ENCODE data around the gene ARMC7. TPM values are rescaled to one million over a fixed set of nuclear protein-coding genes. Genes with fewer than 3 reads are reported as not detected.

The ARMC7 gene
- total RNA-seq, 1 donor from 2014 or later, result 1.0 TPM

DNA sequence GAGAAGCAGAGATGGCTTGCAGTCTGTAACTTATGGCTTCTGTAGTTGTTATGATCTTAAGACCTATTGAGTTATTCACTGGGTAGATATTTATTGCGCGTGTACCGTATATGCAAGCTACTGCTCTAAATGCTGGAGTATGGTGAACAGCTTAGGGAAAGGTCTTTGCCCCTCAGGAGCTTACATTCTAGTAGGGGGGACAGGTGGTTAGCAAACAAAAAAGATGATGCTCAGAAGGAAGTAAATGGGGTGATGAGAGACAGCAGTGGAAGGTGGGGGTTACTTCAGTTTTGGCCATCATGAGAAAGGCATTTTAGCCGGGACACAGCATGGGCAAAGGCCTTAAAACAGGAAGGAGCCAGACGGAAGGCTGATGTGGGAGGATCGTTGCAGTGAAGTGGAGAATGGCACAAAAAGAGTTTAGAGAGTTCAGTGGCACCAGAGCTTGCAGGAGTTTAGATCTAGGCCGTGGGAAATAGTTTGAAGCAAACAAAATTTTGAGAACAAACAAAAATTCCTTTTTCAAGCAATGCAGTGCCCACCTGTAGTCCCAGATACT is 2.1 kb downstream of the ARMC7 start:
- Histone ChIP-seq H3K9me3 (ENCODE audit: control insufficient read depth in 3 of 3, low read length in 3 of 3) (no peaks in the 10 kb centered on the region), H3K9ac (ENCODE audit: low read depth in 1 of 3, low read length in 3 of 3) (no peak overlapping the region), H3K27ac (ENCODE audit: low read depth, low read length) (no peak overlapping the region), H3K36me3 (ENCODE audit: control insufficient read depth in 3 of 3, insufficient read depth in 3 of 3, low read length in 3 of 3) (peaks cover 3 to 5% (median 3%) of the 10 kb centered on the region in 3 donors), H3K27me3 (ENCODE audit: control insufficient read depth in 3 of 3, insufficient read depth in 3 of 3, low read length in 3 of 3) (no peaks in the 10 kb centered on the region), H3K4me1 (ENCODE audit: control insufficient read depth in 3 of 3, insufficient read depth in 3 of 3, low read length in 3 of 3) (peaks cover 25 to 30% (median 27%) of the 10 kb centered on the region in 3 donors), H3K4me3 (ENCODE audit: low read length in 3 of 3) (no peak overlapping the region)

DNA sequence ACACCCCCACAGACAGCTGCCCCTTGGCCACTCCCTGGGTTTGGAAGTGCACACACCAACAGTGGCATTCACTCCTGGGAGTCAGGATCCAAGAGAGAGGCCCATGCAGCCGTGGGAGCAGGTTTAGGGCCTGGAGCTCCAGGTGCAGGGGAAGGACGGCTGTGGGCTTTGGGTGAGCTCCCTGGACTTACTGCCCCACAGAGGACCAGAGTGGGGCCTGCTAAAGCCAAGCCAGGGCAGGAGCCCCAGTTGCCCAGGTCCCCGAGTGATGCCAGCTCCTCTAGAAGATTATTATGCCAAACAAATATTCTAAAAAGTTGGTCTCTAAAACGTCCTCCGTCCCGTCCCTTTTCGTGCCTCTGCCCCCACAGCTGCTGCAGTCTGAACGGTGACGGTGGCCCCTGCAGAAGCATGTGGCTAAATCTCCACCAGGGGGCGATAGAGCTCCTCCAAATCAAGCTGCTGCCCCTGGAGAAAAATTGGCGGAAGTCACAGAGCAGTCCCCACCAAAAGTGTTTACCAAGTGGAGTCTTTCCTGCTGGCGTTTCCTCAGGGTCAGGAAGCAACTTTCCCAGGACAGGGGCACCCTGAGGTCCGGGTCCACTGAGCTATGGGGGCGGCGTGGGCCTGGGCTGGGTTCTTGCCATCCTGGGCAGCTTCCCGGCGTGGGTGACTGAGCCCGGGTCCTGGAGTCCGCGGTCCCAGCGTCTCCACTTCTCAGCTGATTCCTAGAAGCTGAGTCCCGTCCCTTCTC is 4.2 kb downstream of the ARMC7 start:
- Histone ChIP-seq H3K27me3 (ENCODE audit: control insufficient read depth in 3 of 3, insufficient read depth in 3 of 3, low read length in 3 of 3) (no peaks in the 10 kb centered on the region), H3K4me1 (ENCODE audit: control insufficient read depth in 3 of 3, insufficient read depth in 3 of 3, low read length in 3 of 3) (peaks cover 23 to 29% (median 26%) of the 10 kb centered on the region in 3 donors), H3K27ac (ENCODE audit: low read depth, low read length) (peak overlapping the region; percentile 59), H3K9me3 (ENCODE audit: control insufficient read depth in 3 of 3, low read length in 3 of 3) (no peaks in the 10 kb centered on the region), H3K9ac (ENCODE audit: low read depth in 1 of 3, low read length in 3 of 3) (peak overlapping the region; percentile 58 to 89 (median 84)), H3K4me3 (ENCODE audit: low read length in 3 of 3) (peak overlapping the region; percentile 70 to 83 (median 81)), H3K36me3 (ENCODE audit: control insufficient read depth in 3 of 3, insufficient read depth in 3 of 3, low read length in 3 of 3) (peaks cover 3 to 6% (median 3%) of the 10 kb centered on the region in 3 donors)

DNA sequence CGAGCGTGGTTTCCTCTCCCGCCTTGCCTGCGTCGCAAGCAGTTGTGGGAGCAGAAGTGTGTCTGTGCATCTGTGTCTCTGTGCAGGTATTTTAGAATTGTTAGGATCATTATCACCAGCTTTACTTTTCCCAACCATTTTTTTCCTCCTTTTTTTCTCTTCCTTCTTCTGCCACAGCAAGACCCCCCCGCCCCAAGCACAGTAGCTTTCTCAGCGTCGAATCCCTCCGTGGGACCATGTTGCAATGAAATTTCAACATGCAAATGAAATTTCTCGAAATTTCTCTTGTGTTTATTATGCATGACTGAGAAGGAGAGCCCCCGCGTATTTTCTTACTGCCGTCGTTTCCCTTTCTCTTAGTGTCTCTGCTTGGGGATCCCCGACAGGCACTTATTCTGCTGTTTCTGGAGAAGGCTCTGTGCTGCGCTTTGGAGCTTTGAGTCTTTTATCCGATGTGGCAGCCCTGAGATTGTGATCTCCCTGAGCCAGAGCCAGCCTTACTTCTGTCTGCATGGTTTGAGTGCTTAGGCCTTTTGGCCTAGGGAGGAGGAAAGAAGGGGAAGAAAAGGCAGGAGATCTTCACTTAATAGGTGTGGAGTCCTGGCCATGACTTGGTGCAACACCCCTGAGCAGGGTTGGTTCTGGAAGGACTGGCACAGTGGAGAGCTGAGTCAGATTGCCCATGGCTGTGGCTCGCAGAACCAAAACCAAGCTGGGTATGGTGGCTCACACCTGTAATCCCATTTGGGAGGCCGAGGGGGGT is 5.0 kb downstream of the ARMC7 start:
- H3K4me3 ChIP-seq (ENCODE audit: low read length in 3 of 3), result peak overlapping the region; percentile 70 to 83 (median 81)
- peak overlapping the region; percentile 58 to 89 (median 84) for H3K9ac ChIP-seq (ENCODE audit: low read depth in 1 of 3, low read length in 3 of 3)
- H3K36me3 ChIP-seq (ENCODE audit: control insufficient read depth in 3 of 3, insufficient read depth in 3 of 3, low read length in 3 of 3), result peaks cover 3 to 6% (median 3%) of the 10 kb centered on the region in 3 donors
- peaks cover 17 to 22% (median 20%) of the 10 kb centered on the region in 3 donors for H3K4me1 ChIP-seq (ENCODE audit: control insufficient read depth in 3 of 3, insufficient read depth in 3 of 3, low read length in 3 of 3)
- no peaks in the 10 kb centered on the region for H3K27me3 ChIP-seq (ENCODE audit: control insufficient read depth in 3 of 3, insufficient read depth in 3 of 3, low read length in 3 of 3)
- H3K9me3 ChIP-seq (ENCODE audit: control insufficient read depth in 3 of 3, low read length in 3 of 3), result no peaks in the 10 kb centered on the region
- peak overlapping the region; percentile 59 for H3K27ac ChIP-seq (ENCODE audit: low read depth, low read length)

DNA sequence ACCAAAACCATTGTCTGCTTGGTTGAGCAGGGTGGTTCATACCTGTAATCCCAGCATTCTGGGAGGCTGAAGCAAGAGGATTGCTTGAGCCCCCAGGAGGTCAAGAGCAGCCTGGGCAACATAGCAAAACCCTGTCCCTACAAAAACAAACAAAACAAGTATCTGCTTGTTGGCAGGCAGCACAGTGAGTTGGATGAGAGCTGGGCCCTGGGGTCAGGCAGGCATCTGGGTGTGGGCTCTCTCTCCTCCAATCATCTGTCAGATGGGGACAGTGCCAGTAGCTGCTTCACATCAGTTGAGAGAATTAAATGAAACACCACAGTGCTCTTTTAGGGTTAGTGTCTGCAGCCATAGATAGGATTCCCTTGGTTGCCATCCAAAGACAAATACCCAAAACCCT is 5.8 kb downstream of the ARMC7 start:
- no peaks in the 10 kb centered on the region for H3K9me3 ChIP-seq (ENCODE audit: control insufficient read depth in 3 of 3, low read length in 3 of 3)
- H3K27me3 ChIP-seq (ENCODE audit: control insufficient read depth in 3 of 3, insufficient read depth in 3 of 3, low read length in 3 of 3), result no peaks in the 10 kb centered on the region
- H3K9ac ChIP-seq (ENCODE audit: low read depth in 1 of 3, low read length in 3 of 3), result peak overlapping the region in 1 of 3 donors; percentile 16
- no peak overlapping the region for H3K27ac ChIP-seq (ENCODE audit: low read depth, low read length)
- no peak overlapping the region for H3K4me3 ChIP-seq (ENCODE audit: low read length in 3 of 3)
- peaks cover 15 to 18% (median 16%) of the 10 kb centered on the region in 3 donors for H3K4me1 ChIP-seq (ENCODE audit: control insufficient read depth in 3 of 3, insufficient read depth in 3 of 3, low read length in 3 of 3)
- peaks cover 3 to 6% (median 5%) of the 10 kb centered on the region in 3 donors for H3K36me3 ChIP-seq (ENCODE audit: control insufficient read depth in 3 of 3, insufficient read depth in 3 of 3, low read length in 3 of 3)

DNA sequence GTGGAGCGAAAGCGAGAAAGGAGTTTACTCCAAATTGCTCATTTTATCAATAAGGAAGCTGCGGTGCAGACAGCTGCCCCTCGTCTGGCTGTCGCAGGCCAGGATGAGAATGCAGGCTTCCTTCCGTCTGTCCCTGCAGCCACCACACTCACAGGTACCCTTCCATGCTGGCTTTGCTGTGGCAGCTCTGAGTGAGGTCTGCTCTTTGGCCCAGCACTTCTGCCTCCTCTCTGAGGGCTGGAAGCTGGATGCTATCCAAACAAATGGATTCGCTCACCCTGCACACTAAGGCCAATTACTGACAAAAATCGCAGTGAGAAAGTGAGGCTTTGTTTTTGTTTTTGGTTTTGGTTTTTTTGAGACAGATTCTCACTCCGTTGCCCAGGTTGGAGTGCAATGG is 7.0 kb downstream of the ARMC7 start:
- no peak overlapping the region for H3K9ac ChIP-seq (ENCODE audit: low read depth in 1 of 3, low read length in 3 of 3)
- H3K27me3 ChIP-seq (ENCODE audit: control insufficient read depth in 3 of 3, insufficient read depth in 3 of 3, low read length in 3 of 3), result no peaks in the 10 kb centered on the region
- H3K4me1 ChIP-seq (ENCODE audit: control insufficient read depth in 3 of 3, insufficient read depth in 3 of 3, low read length in 3 of 3), result peaks cover 13 to 15% (median 14%) of the 10 kb centered on the region in 3 donors
- H3K9me3 ChIP-seq (ENCODE audit: control insufficient read depth in 3 of 3, low read length in 3 of 3), result no peaks in the 10 kb centered on the region
- no peak overlapping the region for H3K4me3 ChIP-seq (ENCODE audit: low read length in 3 of 3)
- peaks cover 3 to 9% (median 6%) of the 10 kb centered on the region in 3 donors for H3K36me3 ChIP-seq (ENCODE audit: control insufficient read depth in 3 of 3, insufficient read depth in 3 of 3, low read length in 3 of 3)
- H3K27ac ChIP-seq (ENCODE audit: low read depth, low read length), result no peak overlapping the region

DNA sequence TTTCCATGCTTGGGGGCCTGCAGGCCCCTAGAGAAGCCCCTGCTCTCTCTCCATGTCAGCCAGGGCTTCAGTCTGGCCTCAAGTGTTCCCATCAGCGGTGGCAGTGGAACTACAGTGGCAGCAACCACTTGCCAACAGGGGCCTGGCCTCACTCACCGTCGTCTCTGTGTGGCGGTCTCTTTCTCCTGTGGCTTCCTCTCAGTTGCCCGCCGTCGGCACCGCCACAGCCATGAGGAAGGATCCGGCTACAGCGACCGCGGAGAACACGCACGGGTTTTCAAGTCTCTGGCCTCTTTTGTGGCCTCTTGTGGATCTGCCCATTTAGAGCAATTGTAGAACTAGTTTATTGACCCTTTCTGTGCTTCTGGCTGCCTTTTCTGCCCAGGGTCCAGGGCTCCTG is 8.5 kb downstream of the ARMC7 start:
- no peaks in the 10 kb centered on the region for H3K9me3 ChIP-seq (ENCODE audit: control insufficient read depth in 3 of 3, low read length in 3 of 3)
- H3K27me3 ChIP-seq (ENCODE audit: control insufficient read depth in 3 of 3, insufficient read depth in 3 of 3, low read length in 3 of 3), result no peaks in the 10 kb centered on the region
- H3K36me3 ChIP-seq (ENCODE audit: control insufficient read depth in 3 of 3, insufficient read depth in 3 of 3, low read length in 3 of 3), result peaks cover 3 to 9% (median 4%) of the 10 kb centered on the region in 3 donors
- H3K27ac ChIP-seq (ENCODE audit: low read depth, low read length), result no peak overlapping the region
- no peak overlapping the region for H3K4me3 ChIP-seq (ENCODE audit: low read length in 3 of 3)
- H3K4me1 ChIP-seq (ENCODE audit: control insufficient read depth in 3 of 3, insufficient read depth in 3 of 3, low read length in 3 of 3), result peaks cover 9 to 15% (median 13%) of the 10 kb centered on the region in 3 donors
- no peak overlapping the region for H3K9ac ChIP-seq (ENCODE audit: low read depth in 1 of 3, low read length in 3 of 3)

DNA sequence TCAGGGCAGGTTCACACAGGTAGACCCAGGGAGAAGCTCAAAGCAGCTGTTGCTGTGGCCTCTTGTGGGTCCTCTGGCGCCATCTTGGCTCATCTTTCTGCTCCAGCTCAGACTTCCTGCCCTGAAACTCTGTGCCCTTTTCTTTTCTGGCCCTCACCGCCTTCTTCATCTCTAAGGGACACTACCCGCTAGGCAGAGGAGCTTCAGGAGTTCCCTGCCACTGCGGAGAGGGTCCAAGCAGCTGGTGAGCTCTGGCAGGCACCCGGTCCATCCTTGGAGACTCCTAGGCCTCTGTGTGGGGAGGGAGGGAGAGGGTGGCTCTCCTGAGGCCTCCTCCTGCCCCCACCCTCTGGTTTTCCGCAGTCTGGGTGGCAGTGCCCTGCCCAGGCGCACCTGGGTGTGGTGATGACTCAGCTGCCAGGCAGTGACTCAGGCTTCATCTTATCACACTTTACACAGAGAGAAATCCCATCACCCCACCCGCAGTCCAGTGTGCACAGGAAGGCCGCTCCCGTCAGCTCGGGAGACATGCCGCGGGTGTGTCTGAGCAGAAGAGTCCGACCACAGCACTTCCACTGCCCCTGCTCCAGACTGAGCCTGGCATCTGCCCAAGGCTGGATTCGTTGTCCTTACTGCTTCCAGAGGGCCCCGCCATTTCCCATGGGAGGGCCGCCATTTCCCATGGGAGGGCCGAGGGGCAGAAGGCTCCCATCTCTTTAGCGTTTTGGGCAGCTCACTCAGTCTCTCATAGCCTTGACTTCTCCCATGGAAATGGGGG is 14.5 kb downstream of the ARMC7 start:
- Histone ChIP-seq H3K36me3 (ENCODE audit: control insufficient read depth in 3 of 3, insufficient read depth in 3 of 3, low read length in 3 of 3) (peaks cover 0 to 6% (median 3%) of the 10 kb centered on the region in 3 donors), H3K4me1 (ENCODE audit: control insufficient read depth in 3 of 3, insufficient read depth in 3 of 3, low read length in 3 of 3) (peaks cover 4 to 19% (median 6%) of the 10 kb centered on the region in 3 donors), H3K9ac (ENCODE audit: low read depth in 1 of 3, low read length in 3 of 3) (no peak overlapping the region), H3K27me3 (ENCODE audit: control insufficient read depth in 3 of 3, insufficient read depth in 3 of 3, low read length in 3 of 3) (no peaks in the 10 kb centered on the region), H3K27ac (ENCODE audit: low read depth, low read length) (no peak overlapping the region), H3K4me3 (ENCODE audit: low read length in 3 of 3) (no peak overlapping the region), H3K9me3 (ENCODE audit: control insufficient read depth in 3 of 3, low read length in 3 of 3) (no peaks in the 10 kb centered on the region)

DNA sequence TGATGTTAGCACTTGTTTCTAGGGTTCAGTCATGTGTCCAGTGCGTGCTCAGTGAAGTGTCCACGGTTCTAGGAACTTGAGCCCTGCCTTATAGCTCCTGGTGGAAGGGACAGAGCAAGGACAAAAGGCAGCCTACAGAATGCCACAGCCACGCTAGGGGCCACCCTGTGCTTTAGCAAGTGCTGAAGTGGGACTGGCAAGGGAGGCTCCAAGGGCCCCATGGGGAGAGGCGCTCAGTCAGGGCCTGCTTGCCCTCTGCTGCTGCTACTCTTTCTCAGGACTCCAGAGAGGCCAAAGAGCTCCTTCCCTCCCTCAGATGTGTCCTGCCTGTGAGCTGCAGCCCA is 15.0 kb downstream of the ARMC7 start:
- H3K36me3 ChIP-seq (ENCODE audit: control insufficient read depth in 3 of 3, insufficient read depth in 3 of 3, low read length in 3 of 3), result peaks cover 3 to 10% (median 3%) of the 10 kb centered on the region in 3 donors
- H3K4me3 ChIP-seq (ENCODE audit: low read length in 3 of 3), result no peak overlapping the region
- H3K27me3 ChIP-seq (ENCODE audit: control insufficient read depth in 3 of 3, insufficient read depth in 3 of 3, low read length in 3 of 3), result no peaks in the 10 kb centered on the region
- H3K27ac ChIP-seq (ENCODE audit: low read depth, low read length), result no peak overlapping the region
- H3K9ac ChIP-seq (ENCODE audit: low read depth in 1 of 3, low read length in 3 of 3), result no peak overlapping the region
- H3K9me3 ChIP-seq (ENCODE audit: control insufficient read depth in 3 of 3, low read length in 3 of 3), result no peaks in the 10 kb centered on the region
- H3K4me1 ChIP-seq (ENCODE audit: control insufficient read depth in 3 of 3, insufficient read depth in 3 of 3, low read length in 3 of 3), result peaks cover 4 to 19% (median 6%) of the 10 kb centered on the region in 3 donors

DNA sequence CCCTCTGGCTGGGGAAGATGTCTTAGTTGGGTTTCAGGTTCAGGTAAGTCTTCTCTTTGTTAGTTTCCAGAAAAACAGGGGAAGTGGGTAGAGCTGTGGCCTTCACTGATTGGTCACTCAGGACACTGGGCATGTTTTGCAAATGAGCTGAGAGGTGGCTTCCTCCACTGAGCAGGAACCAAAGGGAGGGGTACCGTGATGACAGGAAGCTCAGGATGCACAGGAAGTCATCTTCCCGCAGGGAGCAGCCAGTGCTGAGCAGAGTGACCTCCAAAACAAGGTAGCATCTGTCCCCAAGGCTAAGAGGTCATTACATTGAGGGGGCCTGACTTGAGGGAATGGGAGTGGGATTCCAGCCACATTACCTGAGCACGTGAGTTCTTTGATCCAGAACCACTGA is 16.2 kb downstream of the ARMC7 start:
- Histone ChIP-seq H3K9ac (ENCODE audit: low read depth in 1 of 3, low read length in 3 of 3) (no peak overlapping the region), H3K27me3 (ENCODE audit: control insufficient read depth in 3 of 3, insufficient read depth in 3 of 3, low read length in 3 of 3) (no peaks in the 10 kb centered on the region), H3K9me3 (ENCODE audit: control insufficient read depth in 3 of 3, low read length in 3 of 3) (no peaks in the 10 kb centered on the region), H3K27ac (ENCODE audit: low read depth, low read length) (no peak overlapping the region), H3K36me3 (ENCODE audit: control insufficient read depth in 3 of 3, insufficient read depth in 3 of 3, low read length in 3 of 3) (peaks cover 3 to 6% (median 5%) of the 10 kb centered on the region in 3 donors), H3K4me3 (ENCODE audit: low read length in 3 of 3) (no peak overlapping the region), H3K4me1 (ENCODE audit: control insufficient read depth in 3 of 3, insufficient read depth in 3 of 3, low read length in 3 of 3) (peaks cover 4 to 19% (median 12%) of the 10 kb centered on the region in 3 donors)
